HepG2 (cell line): ENCODE measurements around the gene MRE11. TPM values are rescaled to one million over a fixed set of nuclear protein-coding genes. Genes with fewer than 3 reads are reported as not detected.

Source experiments
- AKNA ChIP-seq: sonication (generic); formaldehyde crosslinking; IDR thresholded peaks from 2 replicates; pipeline ENCODE4 v1.4.0; 2020; ENCODE audit warnings: missing genetic modification reagents, borderline replicate concordance
- ATF1 ChIP-seq: IDR thresholded peaks from 2 replicates; pipeline ENCODE4 v1.6.1; 2016; ENCODE audit warnings: mild to moderate bottlenecking, control low read depth
- BRD4 ChIP-seq: sonication (generic); formaldehyde crosslinking; IDR thresholded peaks from 2 replicates; pipeline ENCODE4 v1.4.0; 2020; ENCODE audit warnings: missing genetic modification reagents
- CEBPG ChIP-seq: IDR thresholded peaks from 2 replicates; pipeline ENCODE4 v1.6.1; 2016
- CHD4 ChIP-seq: fragments of 200-600 bp; sonication (generic); IDR thresholded peaks from 2 replicates; pipeline ENCODE4 v1.7.0; 2017; ENCODE audit warnings: mild to moderate bottlenecking, low read length, borderline replicate concordance
- CREBL2 ChIP-seq: sonication (generic); formaldehyde crosslinking; IDR thresholded peaks from 2 replicates; pipeline ENCODE4 v1.8.1; 2023; ENCODE audit warnings: missing genetic modification reagents, mild to moderate bottlenecking, borderline replicate concordance
- GMEB1 ChIP-seq: sonication (generic); formaldehyde crosslinking; IDR thresholded peaks from 2 replicates; pipeline ENCODE4 v1.5.1; 2020; ENCODE audit warnings: missing genetic modification reagents, mild to moderate bottlenecking, borderline replicate concordance
- GZF1 ChIP-seq: sonication (generic); formaldehyde crosslinking; IDR thresholded peaks from 2 replicates; pipeline ENCODE4 v1.5.1; 2020; ENCODE audit warnings: mild to moderate bottlenecking, missing genetic modification reagents
- HOXA3 ChIP-seq: sonication (generic); formaldehyde crosslinking; IDR thresholded peaks from 2 replicates; pipeline ENCODE4 v1.5.0; 2020; ENCODE audit warnings: missing genetic modification reagents
- ISL2 ChIP-seq: sonication (generic); formaldehyde crosslinking; IDR thresholded peaks from 2 replicates; pipeline ENCODE4 v1.5.0; 2020; ENCODE audit warnings: missing genetic modification reagents
- KLF15 ChIP-seq: sonication (generic); formaldehyde crosslinking; IDR thresholded peaks from 2 replicates; pipeline ENCODE4 v1.8.1; 2023; ENCODE audit warnings: borderline replicate concordance, mild to moderate bottlenecking, inconsistent platforms, missing genetic modification reagents, mixed read lengths
- NCOR1 ChIP-seq: fragments of 200-600 bp; sonication (generic); IDR thresholded peaks from 2 replicates; pipeline ENCODE4 v1.7.0; 2017; ENCODE audit warnings: antibody characterized with exemption, low read length, borderline replicate concordance
- NFATC3 ChIP-seq: sonication (generic); formaldehyde crosslinking; IDR thresholded peaks from 2 replicates; pipeline ENCODE4 v1.5.1; 2020; ENCODE audit warnings: mild to moderate bottlenecking, missing genetic modification reagents
- POLR2AphosphoS2 ChIP-seq: IDR thresholded peaks from 2 replicates; pipeline ENCODE4 v1.6.1; 2011; ENCODE audit warnings: low read depth, low read length, improper control_type of control experiment
- SMAD1 ChIP-seq: sonication (generic); formaldehyde crosslinking; IDR thresholded peaks from 2 replicates; pipeline ENCODE4 v1.4.0; 2020; ENCODE audit warnings: missing genetic modification reagents, low read depth, mild to moderate bottlenecking, borderline replicate concordance
- SYNCRIP ChIP-seq: fragments of 200-400 bp; formaldehyde crosslinking; IDR thresholded peaks from 2 replicates; pipeline ENCODE4 v1.6.1; 2018; ENCODE audit warnings: mild to moderate bottlenecking, low read depth, low read length; ENCODE audit not compliant: insufficient read depth
- UBTF ChIP-seq: sonication (generic); formaldehyde crosslinking; IDR thresholded peaks from 2 replicates; pipeline ENCODE4 v1.4.0; 2020; ENCODE audit warnings: mild to moderate bottlenecking, missing genetic modification reagents
- ZFP1 ChIP-seq: IDR thresholded peaks from 2 replicates; pipeline ENCODE4 v1.6.1; 2016
- ZFP41 ChIP-seq: sonication (generic); formaldehyde crosslinking; IDR thresholded peaks from 2 replicates; pipeline ENCODE4 v1.4.0; 2020; ENCODE audit warnings: mild to moderate bottlenecking, missing genetic modification reagents, borderline replicate concordance
- ZNF121 ChIP-seq: sonication (generic); formaldehyde crosslinking; IDR thresholded peaks from 2 replicates; pipeline ENCODE4 v1.5.0; 2020; ENCODE audit warnings: mild to moderate bottlenecking, missing genetic modification reagents
- ZNF24 ChIP-seq: fragments of 450-650 bp; IDR thresholded peaks from 2 replicates; pipeline ENCODE4 v1.6.1; 2017; ENCODE audit warnings: antibody characterized with exemption, mild to moderate bottlenecking
- ZNF749 ChIP-seq: sonication (generic); formaldehyde crosslinking; IDR thresholded peaks from 2 replicates; pipeline ENCODE4 v1.8.0; 2022; ENCODE audit warnings: mild to moderate bottlenecking, missing genetic modification reagents, moderate library complexity, borderline replicate concordance
- ZNF878 ChIP-seq: sonication (generic); formaldehyde crosslinking; IDR thresholded peaks from 2 replicates; pipeline ENCODE4 v1.8.1; 2023; ENCODE audit warnings: mild to moderate bottlenecking, missing genetic modification reagents, moderate library complexity
- polyA plus RNA-seq, 8 experiments: library from polyadenylated mRNA; depleted of rRNA in 3 of 8; stranded (reverse) in 7 of 8; unstranded in 1 of 8; fragments of >200 nt; fragmentation: Illumina TruSeq in 4 of 8; extraction: Trizol in 4 of 8; gene quantifications; 2 replicates each; pipeline versions ENCODE4 v1.2.1 to v1.2.3, GENCODE V29; 2011 to 2016; ENCODE audit warnings: low read depth in 4 of 8, missing spikeins in 1 of 8, mixed read lengths in 1 of 8; ENCODE audit not compliant: insufficient read depth in 1 of 8
- total RNA-seq, 5 experiments: library from RNA; depleted of rRNA; stranded (reverse); fragments of >200 nt; fragmentation: Illumina TruSeq; extraction: Trizol; gene quantifications; 2 replicates each; pipeline ENCODE4 v1.2.3, GENCODE V29; 2016; ENCODE audit warnings: low read depth in 1 of 5

MRE11 gene
- total and polyA plus RNA-seq, 2 of the 13 experiments (the other 11 are each of a cell fraction or from before 2014, with no cell fraction given) = 7.2 to 37.3 TPM

GRCh38 chr11:94494126-94494680, 559 bp upstream of the MRE11 start (continued):
- TF ChIP-seq UBTF (no peak; the same call in 1 of the 2 replicates), KLF15 (CRISPR knock-in tag) (no peak), CEBPG (CRISPR knock-in tag) (no peak), AKNA (CRISPR knock-in tag) (no peak), SYNCRIP (no peak), CREBL2 (no peak), POLR2AphosphoS2 (no peak), ZNF878 (CRISPR knock-in tag) (no peak), NFATC3 (no peak), GZF1 (0 out of 2 replicates have a peak, but pooled peaks have one; percentile 57), ZNF121 (CRISPR knock-in tag) (no peak), SMAD1 (no peak), ZNF24 (no peak), ISL2 (CRISPR knock-in tag) (no peak), ATF1 (CRISPR knock-in tag) (no peak), HOXA3 (CRISPR knock-in tag) (no peak), GMEB1 (no peak), CHD4 (no peak), ZFP1 (no peak), ZFP41 (CRISPR knock-in tag) (no peak), NCOR1 (no peak), ZNF749 (no peak), BRD4 (no peak)
